ENCODE data around the gene ZCWPW1. TPM values are rescaled to one million over a fixed set of nuclear protein-coding genes. Genes with fewer than 3 reads are reported as not detected.
"Not testable (repeated sequence)": the region's sequence is repeated elsewhere in the genome, so short reads cannot be mapped to it uniquely, and the experiment has no call there.

Gene ZCWPW1
- total RNA-seq, 1 experiment from 2014 or later = 7.4 TPM

- Histone ChIP-seq H3K27me3 (ENCODE audit: insufficient read depth, low read depth) (no peaks in the 10 kb centered on the region), H3K9me2 (ENCODE audit: insufficient read depth) (no peaks in the 10 kb centered on the region), H3K79me2 (ENCODE audit: low read depth) (no peaks in the 10 kb centered on the region), H3K4me2 (no peak overlapping the region), H3F3A (ENCODE audit: insufficient read depth, low read depth) (peaks cover 53% of the 10 kb centered on the region), H3K9me3 (ENCODE audit: insufficient read depth, low read depth) (no peaks in the 10 kb centered on the region), H3K36me3 (ENCODE audit: low read depth) (peaks cover 15% of the 10 kb centered on the region), H3K27ac (no peak overlapping the region), H2AFZ (no peak overlapping the region), H4K20me1 (ENCODE audit: insufficient read depth) (peaks cover 9% of the 10 kb centered on the region; the same call in 1 of the 2 replicates), H3K4me1 (replicated peaks; ENCODE audit: insufficient read depth) (no peaks in the 10 kb centered on the region), H3K4me3 (no peak overlapping the region)
- TF ChIP-seq EZH2 (IDR thresholded peaks at IDR 0.05; ENCODE audit: low read depth) (no peak), CTCF (conservative IDR thresholded peaks at IDR 0.05) (no peak)
- ChIA-PET CTCF (no interaction called here), POLR2A (ENCODE audit: unreplicated experiment) (no interaction called here)
- intact Hi-C loops (cut with micrococcal nuclease; ENCODE audit: unreplicated experiment) = no loop called here
- no TSS peak for BruUV-seq (replicated peaks)
- no peak for DNase-seq
These were observed 61.9 kb downstream of the ZCWPW1 start for GRCh38 chr7:100366411-100367250.

GRCh38 chr7:100365998-100366367 lies 62.5 kb downstream of the ZCWPW1 start:
- H4K20me1 ChIP-seq (ENCODE audit: insufficient read depth); H3K4me1 ChIP-seq (replicated peaks; ENCODE audit: insufficient read depth); H3K4me2 ChIP-seq; BruUV-seq (replicated peaks); H3K4me3 ChIP-seq; POLR2A ChIA-PET (ENCODE audit: unreplicated experiment); H3K9me3 ChIP-seq (ENCODE audit: insufficient read depth, low read depth); H3K27me3 ChIP-seq (ENCODE audit: insufficient read depth, low read depth); CTCF ChIA-PET; H2AFZ ChIP-seq; DNase-seq; H3K27ac ChIP-seq; H3K9me2 ChIP-seq (ENCODE audit: insufficient read depth); intact Hi-C loops (cut with micrococcal nuclease; ENCODE audit: unreplicated experiment); H3K79me2 ChIP-seq (ENCODE audit: low read depth): not testable (repeated sequence)
- Histone ChIP-seq H3F3A (ENCODE audit: insufficient read depth, low read depth) (peaks cover 53% of the 10 kb centered on the region), H3K36me3 (ENCODE audit: low read depth) (peaks cover 20% of the 10 kb centered on the region)

- DNase-seq = no peak
- intact Hi-C loops (cut with micrococcal nuclease; ENCODE audit: unreplicated experiment) = no loop called here
- Histone ChIP-seq H3K9me2 (ENCODE audit: insufficient read depth) (no peaks in the 10 kb centered on the region), H3K4me3 (no peak overlapping the region), H3K27me3 (ENCODE audit: insufficient read depth, low read depth) (no peaks in the 10 kb centered on the region), H2AFZ (no peak overlapping the region), H3K36me3 (ENCODE audit: low read depth) (peaks cover 30% of the 10 kb centered on the region), H4K20me1 (ENCODE audit: insufficient read depth) (peaks cover 9% of the 10 kb centered on the region), H3K27ac (no peak overlapping the region), H3K79me2 (ENCODE audit: low read depth) (no peaks in the 10 kb centered on the region), H3K4me2 (no peak overlapping the region), H3K9me3 (ENCODE audit: insufficient read depth, low read depth) (no peaks in the 10 kb centered on the region), H3F3A (ENCODE audit: insufficient read depth, low read depth) (peaks cover 62% of the 10 kb centered on the region), H3K4me1 (replicated peaks; ENCODE audit: insufficient read depth) (no peaks in the 10 kb centered on the region)
- POLR2A ChIA-PET (ENCODE audit: unreplicated experiment) = no interaction called here
- CTCF ChIA-PET = no interaction called here
- no peak for TF ChIP-seq CTCF (conservative IDR thresholded peaks at IDR 0.05)
- BruUV-seq (replicated peaks) = no TSS peak
These were observed 64.0 kb downstream of the ZCWPW1 start for GRCh38 chr7:100364480-100364879.

DNA sequence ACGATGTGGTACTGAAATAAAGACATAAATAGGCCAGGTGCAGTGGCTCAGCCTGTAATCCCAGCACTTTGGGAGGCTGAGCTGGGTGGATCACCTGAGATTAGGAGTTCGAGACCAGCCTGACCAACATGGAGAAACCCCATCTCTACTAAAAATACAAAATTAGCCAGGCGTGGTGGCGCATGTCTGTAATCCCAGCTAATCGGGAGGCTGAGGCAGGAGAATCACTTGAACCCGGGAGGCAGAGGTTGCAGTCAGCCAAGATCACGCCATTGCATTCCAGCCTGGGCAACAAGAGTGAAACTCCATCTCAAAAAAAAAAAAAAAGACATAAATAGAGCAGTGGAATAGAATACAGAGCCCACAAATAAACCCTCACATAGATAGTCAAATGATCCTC lies 64.7 kb downstream of the ZCWPW1 start:
- H3K27ac ChIP-seq; H3K4me1 ChIP-seq (replicated peaks; ENCODE audit: insufficient read depth); H4K20me1 ChIP-seq (ENCODE audit: insufficient read depth); H2AFZ ChIP-seq; H3K9me2 ChIP-seq (ENCODE audit: insufficient read depth); DNase-seq; H3K27me3 ChIP-seq (ENCODE audit: insufficient read depth, low read depth); H3K4me2 ChIP-seq; intact Hi-C loops (cut with micrococcal nuclease; ENCODE audit: unreplicated experiment); BruUV-seq (replicated peaks); H3K9me3 ChIP-seq (ENCODE audit: insufficient read depth, low read depth); H3K79me2 ChIP-seq (ENCODE audit: low read depth); CTCF ChIA-PET; POLR2A ChIA-PET (ENCODE audit: unreplicated experiment); H3K4me3 ChIP-seq: not testable (repeated sequence)
- peaks cover 59% of the 10 kb centered on the region for H3F3A ChIP-seq (ENCODE audit: insufficient read depth, low read depth)
- peaks cover 30% of the 10 kb centered on the region for H3K36me3 ChIP-seq (ENCODE audit: low read depth)
